ENCODE data around the gene RPS18.

- TF ChIP-seq CTCF (IDR thresholded peaks at IDR 0.05) (no peak), POLR2A (IDR thresholded peaks at IDR 0.05) (no peak)
Observed at GRCh38 chr6:33278392-33278741, 6.5 kb downstream of the RPS18 start.

Measured in esophagus squamous epithelium (tissue), 4 donors.